ENCODE results near the gene PIKFYVE. TPM values are rescaled to one million over a fixed set of nuclear protein-coding genes. Genes with fewer than 3 reads are reported as not detected.
A peak's percentile ranks its signal among the peaks of the same experiment; 100 is the strongest.
"Not testable (repeated sequence)": the region's sequence is repeated elsewhere in the genome, so short reads cannot be mapped to it uniquely, and the experiment has no call there.

PIKFYVE gene
- total RNA-seq, 1 experiment from 2014 or later = 34.8 TPM

DNA sequence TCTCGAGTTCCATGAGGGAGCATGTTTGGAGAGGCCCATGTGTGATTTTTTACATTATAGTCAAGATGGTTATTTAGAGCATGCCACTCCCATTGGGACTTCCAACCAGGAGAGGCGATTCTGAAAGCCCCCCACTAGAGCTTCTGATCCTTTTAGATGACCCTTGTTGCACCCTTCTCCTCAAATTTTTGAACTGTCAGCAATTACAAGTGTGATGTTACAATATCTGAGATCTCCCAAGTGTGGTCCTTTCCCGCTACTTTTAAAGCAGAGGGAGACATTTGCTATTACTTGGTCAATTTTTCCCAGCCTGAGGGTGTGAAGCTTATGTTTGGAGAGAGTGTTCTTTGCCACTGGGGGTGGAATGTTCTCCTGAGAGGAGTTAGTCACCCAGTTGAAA is 123.9 kb downstream of the PIKFYVE start:
- Histone ChIP-seq H3K27ac (ENCODE audit: low read length) (no peak overlapping the region), H3K4me3 (ENCODE audit: low read depth in 2 of 2, low read length in 2 of 2) (no peak overlapping the region), H3K9me3 (ENCODE audit: control insufficient read depth, insufficient read depth, low read depth, low read length) (no peaks in the 10 kb centered on the region), H3K4me1 (ENCODE audit: control insufficient read depth, insufficient read depth, low read length) (no peaks in the 10 kb centered on the region), H3K36me3 (ENCODE audit: control insufficient read depth, insufficient read depth, low read length) (no peaks in the 10 kb centered on the region), H3K27me3 (ENCODE audit: control insufficient read depth, insufficient read depth, low read length) (peaks cover 10% of the 10 kb centered on the region; the same call in 1 of the 2 replicates)
- BruUV-seq (replicated peaks) = no TSS peak
- TF ChIP-seq TCF7L2 (IDR thresholded peaks at IDR 0.05; ENCODE audit: low read depth, low read length) (no peak), SIN3A (IDR thresholded peaks at IDR 0.05; ENCODE audit: borderline replicate concordance, insufficient read depth, low read depth, low read length) (no peak), POLR2AphosphoS5 (IDR thresholded peaks at IDR 0.05; ENCODE audit: low read depth, low read length) (no peak)
- TF ChIP-seq, protein P1, sequence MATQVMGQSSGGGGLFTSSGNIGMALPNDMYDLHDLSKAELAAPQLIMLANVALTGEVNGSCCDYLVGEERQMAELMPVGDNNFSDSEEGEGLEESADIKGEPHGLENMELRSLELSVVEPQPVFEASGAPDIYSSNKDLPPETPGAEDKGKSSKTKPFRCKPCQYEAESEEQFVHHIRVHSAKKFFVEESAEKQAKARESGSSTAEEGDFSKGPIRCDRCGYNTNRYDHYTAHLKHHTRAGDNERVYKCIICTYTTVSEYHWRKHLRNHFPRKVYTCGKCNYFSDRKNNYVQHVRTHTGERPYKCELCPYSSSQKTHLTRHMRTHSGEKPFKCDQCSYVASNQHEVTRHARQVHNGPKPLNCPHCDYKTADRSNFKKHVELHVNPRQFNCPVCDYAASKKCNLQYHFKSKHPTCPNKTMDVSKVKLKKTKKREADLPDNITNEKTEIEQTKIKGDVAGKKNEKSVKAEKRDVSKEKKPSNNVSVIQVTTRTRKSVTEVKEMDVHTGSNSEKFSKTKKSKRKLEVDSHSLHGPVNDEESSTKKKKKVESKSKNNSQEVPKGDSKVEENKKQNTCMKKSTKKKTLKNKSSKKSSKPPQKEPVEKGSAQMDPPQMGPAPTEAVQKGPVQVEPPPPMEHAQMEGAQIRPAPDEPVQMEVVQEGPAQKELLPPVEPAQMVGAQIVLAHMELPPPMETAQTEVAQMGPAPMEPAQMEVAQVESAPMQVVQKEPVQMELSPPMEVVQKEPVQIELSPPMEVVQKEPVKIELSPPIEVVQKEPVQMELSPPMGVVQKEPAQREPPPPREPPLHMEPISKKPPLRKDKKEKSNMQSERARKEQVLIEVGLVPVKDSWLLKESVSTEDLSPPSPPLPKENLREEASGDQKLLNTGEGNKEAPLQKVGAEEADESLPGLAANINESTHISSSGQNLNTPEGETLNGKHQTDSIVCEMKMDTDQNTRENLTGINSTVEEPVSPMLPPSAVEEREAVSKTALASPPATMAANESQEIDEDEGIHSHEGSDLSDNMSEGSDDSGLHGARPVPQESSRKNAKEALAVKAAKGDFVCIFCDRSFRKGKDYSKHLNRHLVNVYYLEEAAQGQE (IDR thresholded peaks at IDR 0.05; ENCODE audit: insufficient read depth in 1 of 2, low read depth in 2 of 2, low read length in 1 of 2) = no peak
- TF ChIP-seq, protein P2, sequence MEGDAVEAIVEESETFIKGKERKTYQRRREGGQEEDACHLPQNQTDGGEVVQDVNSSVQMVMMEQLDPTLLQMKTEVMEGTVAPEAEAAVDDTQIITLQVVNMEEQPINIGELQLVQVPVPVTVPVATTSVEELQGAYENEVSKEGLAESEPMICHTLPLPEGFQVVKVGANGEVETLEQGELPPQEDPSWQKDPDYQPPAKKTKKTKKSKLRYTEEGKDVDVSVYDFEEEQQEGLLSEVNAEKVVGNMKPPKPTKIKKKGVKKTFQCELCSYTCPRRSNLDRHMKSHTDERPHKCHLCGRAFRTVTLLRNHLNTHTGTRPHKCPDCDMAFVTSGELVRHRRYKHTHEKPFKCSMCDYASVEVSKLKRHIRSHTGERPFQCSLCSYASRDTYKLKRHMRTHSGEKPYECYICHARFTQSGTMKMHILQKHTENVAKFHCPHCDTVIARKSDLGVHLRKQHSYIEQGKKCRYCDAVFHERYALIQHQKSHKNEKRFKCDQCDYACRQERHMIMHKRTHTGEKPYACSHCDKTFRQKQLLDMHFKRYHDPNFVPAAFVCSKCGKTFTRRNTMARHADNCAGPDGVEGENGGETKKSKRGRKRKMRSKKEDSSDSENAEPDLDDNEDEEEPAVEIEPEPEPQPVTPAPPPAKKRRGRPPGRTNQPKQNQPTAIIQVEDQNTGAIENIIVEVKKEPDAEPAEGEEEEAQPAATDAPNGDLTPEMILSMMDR (IDR thresholded peaks at IDR 0.05) = no peak
- intact Hi-C loops (cut with micrococcal nuclease; ENCODE audit: unreplicated experiment) = loop anchor here (10.0 kb wide), 1 partner anchor 1805 kb away; no protein-coding TSS in a partner anchor
- CTCF ChIA-PET = no interaction called here
- ATAC-seq (no peak), DNase-seq (ENCODE audit: low read depth, low spot score) (no peak)
- POLR2A ChIA-PET = no interaction called here
- in situ Hi-C loops (cut with HindIII; ENCODE audit: low pct_unique_long_range_greater_than_20kb, low sequenced_read_pairs) = no loop called here

DNA sequence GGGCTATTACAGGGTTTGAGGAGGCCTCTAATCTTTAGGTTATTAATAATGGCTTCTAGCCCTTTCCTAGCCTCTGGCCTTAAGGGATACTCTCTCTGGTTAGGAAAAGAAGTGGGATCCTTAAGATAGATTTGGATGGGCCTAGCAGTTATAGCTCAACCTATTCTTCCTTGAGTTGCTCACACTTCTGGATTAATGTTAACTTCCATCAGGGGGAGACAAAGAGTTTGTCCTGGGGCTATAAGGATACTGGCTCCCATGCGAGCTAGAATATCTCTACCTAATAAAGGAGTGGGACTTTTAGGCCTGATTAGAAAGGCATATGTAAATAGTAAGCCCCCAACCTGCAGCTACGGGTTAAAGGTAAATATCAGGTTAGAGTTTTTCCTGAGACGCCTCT is 126.2 kb downstream of the PIKFYVE start:
- peaks cover 4% of the 10 kb centered on the region; the same call in 1 of the 2 replicates for H3K27me3 ChIP-seq (ENCODE audit: control insufficient read depth, insufficient read depth, low read length)
- TF ChIP-seq, protein P1 (IDR thresholded peaks at IDR 0.05; ENCODE audit: insufficient read depth in 1 of 2, low read depth in 2 of 2, low read length in 1 of 2) = no peak
- TF ChIP-seq, protein P2 (IDR thresholded peaks at IDR 0.05) = peak; percentile 45; the same call in 1 of the 2 replicates
- intact Hi-C loops (cut with micrococcal nuclease; ENCODE audit: unreplicated experiment) = loop anchor here (10.0 kb wide), 1 partner anchor 1803 kb away; no protein-coding TSS in a partner anchor
- H3K4me3 ChIP-seq (ENCODE audit: low read depth in 2 of 2, low read length in 2 of 2) = no peak overlapping the region
- no TSS peak for BruUV-seq (replicated peaks)
- H3K9me3 ChIP-seq (ENCODE audit: control insufficient read depth, insufficient read depth, low read depth, low read length) = no peaks in the 10 kb centered on the region
- POLR2A ChIA-PET = no interaction called here
- no peaks in the 10 kb centered on the region for H3K4me1 ChIP-seq (ENCODE audit: control insufficient read depth, insufficient read depth, low read length)
- CTCF ChIA-PET = interaction anchor here (0.6 to 1.0 kb wide), 2 partner anchors 18 to 917 kb away, joined by 3 to 8 read pairs; no protein-coding TSS in a partner anchor
- H3K36me3 ChIP-seq (ENCODE audit: control insufficient read depth, insufficient read depth, low read length) = no peaks in the 10 kb centered on the region
- H3K27ac ChIP-seq (ENCODE audit: low read length) = no peak overlapping the region
- in situ Hi-C loops (cut with HindIII; ENCODE audit: low pct_unique_long_range_greater_than_20kb, low sequenced_read_pairs) = no loop called here
- 0 out of 2 replicates have a peak, but pooled peaks have one; percentile 56 for ATAC-seq
- no peak for DNase-seq (ENCODE audit: low read depth, low spot score)

DNA sequence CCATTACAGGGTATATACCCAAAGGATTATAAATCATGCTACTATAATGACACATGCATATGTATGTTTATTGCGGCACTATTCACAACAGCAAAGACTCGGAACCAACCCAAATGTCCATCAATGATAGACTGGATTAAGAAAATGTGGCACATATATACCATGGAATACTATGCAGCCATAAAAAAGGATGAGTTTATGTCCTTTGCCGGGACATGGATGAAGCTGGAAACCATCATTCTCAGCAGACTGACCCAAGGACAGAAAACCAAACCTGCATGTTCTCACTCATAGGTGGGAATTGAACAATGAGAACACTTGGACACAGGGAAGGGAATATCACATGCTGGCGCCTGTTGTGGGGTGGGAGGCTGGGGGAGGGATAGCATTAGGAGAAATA is 130.7 kb downstream of the PIKFYVE start:
- CTCF ChIA-PET; BruUV-seq (replicated peaks); H3K4me3 ChIP-seq (ENCODE audit: low read depth in 2 of 2, low read length in 2 of 2); DNase-seq (ENCODE audit: low read depth, low spot score); H3K27ac ChIP-seq (ENCODE audit: low read length); ATAC-seq; H3K4me1 ChIP-seq (ENCODE audit: control insufficient read depth, insufficient read depth, low read length); H3K9me3 ChIP-seq (ENCODE audit: control insufficient read depth, insufficient read depth, low read depth, low read length); H3K27me3 ChIP-seq (ENCODE audit: control insufficient read depth, insufficient read depth, low read length); POLR2A ChIA-PET; H3K36me3 ChIP-seq (ENCODE audit: control insufficient read depth, insufficient read depth, low read length): not testable (repeated sequence)
- intact Hi-C loops (cut with micrococcal nuclease; ENCODE audit: unreplicated experiment) = loop anchor here (5.0 to 10.0 kb wide), 2 partner anchors 1026 to 1798 kb away; partner anchors contain the start of gene MAP2
- in situ Hi-C loops (cut with HindIII; ENCODE audit: low pct_unique_long_range_greater_than_20kb, low sequenced_read_pairs) = loop anchor here (5.0 kb wide), 1 partner anchor 936 kb away; no protein-coding TSS in a partner anchor
